Activated naive CD4-positive, alpha-beta T cell (primary cell): ENCODE measurements around the gene ANXA4.
"Not testable (repeated sequence)": the region's sequence is repeated elsewhere in the genome, so short reads cannot be mapped to it uniquely, and the experiment has no call there.

Experiments
- DNase-seq, 4 experiments: peaks; one replicate each; lab custom pipeline; 2025; lab: John Stamatoyannopoulos, UW

The ANXA4 gene

DNA sequence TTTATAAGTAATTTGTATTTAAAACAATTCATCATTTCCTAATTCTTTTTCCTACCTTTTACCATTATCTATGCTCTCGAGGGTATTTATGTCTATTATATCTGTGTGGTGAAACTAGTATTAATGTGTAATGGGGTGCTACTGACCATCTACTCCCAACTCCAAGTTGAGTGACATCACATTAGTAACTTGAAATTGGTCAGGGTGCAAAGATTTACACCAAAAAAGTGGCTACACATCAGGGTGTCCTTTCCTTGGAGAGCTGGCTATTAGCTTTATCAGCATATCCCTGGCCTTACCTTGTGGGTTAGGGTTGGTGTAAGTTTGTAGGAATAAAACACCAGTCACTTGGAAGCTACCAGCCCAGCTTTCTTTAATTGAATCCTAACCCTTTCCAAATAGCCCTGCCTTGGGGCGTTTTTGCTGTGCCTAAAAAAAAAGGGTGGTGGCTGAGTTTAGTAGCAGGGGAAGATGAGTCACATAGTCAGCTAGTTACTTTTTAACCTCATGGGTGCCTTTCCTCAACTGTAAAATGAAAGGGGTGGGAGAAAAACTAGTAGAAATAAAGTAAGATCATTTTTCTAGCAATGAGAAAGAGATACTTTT lies 14.0 kb downstream of the ANXA4 start:
- DNase-seq: no peak

GRCh38 chr2:69762025-69762424 lies 20.1 kb downstream of the ANXA4 start:
- DNase-seq: no peak

DNA sequence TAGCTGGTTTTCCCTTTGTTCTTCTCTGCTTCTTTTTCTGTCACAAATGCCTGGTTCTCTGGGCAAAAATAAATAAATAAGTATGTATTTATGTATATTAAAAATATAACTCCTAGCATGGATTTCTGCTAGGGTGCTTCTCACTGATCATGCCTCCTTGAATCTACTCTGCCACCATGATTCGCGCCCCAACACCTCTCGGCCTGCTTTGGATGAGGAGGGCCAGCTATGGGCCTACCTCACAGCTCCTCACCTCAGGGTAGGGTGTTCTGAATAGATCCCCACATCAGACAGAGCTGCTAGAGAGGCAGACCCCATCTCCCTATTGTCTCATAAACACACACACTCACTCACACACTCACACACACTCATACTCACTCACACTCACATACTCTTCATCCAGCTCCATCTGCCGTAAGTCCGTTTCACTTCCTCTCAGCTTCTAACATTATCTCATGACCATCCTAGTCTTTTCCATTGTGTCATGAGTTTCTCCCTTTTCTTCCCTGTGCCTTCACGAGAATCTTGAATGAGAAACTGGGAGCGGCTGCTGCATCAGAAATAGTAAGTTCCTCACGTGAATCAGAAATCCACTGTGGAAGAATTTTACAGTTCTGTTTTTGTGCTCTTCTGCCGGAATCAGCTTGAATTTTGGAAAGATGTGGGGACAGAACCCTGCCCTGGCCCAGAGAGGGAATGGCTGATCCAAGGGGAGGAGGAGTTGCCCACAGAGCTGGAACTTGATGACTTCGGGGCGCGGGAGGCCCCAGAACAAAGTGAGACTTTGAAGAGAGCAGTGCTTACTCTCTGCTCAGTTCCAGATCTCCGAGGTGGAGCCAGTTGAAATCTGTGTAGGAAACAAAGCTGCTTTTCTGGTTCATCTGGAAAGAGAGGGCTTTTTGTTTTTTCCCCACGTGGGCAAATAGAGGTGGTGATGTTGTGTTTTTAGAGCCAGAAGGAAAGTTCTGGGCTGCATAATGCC lies 20.9 kb downstream of the ANXA4 start:
- DNase-seq: no peak

GRCh38 chr2:69763831-69764230 lies 21.9 kb downstream of the ANXA4 start:
- DNase-seq: not testable (repeated sequence)

DNA sequence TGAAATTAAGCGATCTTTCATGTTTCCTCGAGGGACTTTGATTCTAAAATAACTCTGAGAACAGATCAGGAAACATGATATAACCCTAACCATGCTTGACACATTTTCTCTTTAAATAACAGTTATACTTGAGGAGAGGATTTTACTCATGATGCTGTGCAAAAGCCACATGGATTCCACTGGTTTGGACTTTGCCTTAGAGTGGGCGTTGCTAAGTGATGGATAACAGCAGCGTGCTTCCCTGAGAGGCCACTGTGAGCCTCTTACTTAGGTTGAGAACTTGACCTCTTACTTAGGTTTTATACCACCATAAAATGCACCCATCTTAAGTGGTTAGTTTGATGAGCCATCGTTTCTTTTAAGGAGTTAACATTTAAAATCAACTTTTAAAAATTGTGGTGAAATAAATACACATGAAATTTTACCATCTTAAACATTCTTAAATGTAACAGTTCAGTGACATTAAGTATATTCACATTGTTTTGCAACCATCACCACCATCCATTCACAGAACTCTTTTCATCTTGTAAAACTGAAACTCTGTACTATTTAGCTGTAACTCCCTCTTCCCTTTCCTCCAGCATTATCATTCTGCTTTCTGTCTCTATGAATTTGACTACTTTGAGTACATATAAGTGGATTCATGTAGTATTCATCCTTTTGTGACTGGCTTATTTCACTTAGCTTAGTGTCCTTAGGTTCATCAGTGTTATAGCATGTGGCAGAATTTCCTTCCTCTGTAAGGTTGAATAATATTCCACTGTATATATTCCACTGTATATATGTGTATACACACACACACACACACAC lies 22.6 kb downstream of the ANXA4 start:
- no peak for DNase-seq

- no peak for DNase-seq
Measured at GRCh38 chr2:69765096-69765380, 23.1 kb downstream of the ANXA4 start.

GRCh38 chr2:69766014-69766413 lies 24.1 kb downstream of the ANXA4 start:
- DNase-seq: no peak

DNA sequence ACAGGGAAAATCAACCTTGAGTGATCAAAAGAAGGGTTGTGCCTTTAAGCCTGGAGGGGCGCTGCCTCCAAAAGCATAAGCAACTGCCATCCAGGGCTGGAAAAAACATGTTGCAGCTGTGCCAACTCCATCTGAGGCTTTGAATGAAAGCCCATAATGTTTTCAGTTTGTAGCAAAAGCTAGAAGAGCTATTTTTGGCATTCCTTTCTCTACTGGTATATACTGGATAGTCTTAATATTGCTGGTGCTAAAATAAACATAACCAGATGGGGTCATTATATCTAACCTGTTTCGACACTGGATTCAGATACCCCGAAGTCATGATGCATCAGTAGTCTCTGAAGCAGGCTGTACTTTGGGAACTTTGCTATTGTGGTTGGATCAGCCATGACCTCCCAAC lies 25.1 kb downstream of the ANXA4 start:
- DNase-seq: no peak

DNA sequence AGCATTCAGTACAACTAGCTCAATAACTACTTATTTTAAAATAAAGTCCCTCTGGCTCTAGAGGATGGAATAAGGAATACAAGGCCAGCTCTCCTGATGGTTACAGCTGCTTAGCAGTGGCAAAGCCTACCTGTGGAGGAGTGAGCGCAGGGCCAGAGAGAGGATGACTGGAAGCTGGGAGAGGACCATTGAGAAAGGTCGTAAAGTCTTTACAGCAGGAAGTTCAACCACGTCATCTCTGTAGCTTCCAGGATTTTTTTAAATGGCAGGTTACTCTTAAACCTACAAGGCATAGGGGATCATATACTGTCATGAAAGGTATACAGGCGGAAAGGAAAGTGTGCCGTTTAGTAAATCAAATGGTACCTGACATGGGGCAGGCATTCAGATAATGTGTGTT lies 26.3 kb downstream of the ANXA4 start:
- no peak for DNase-seq

GRCh38 chr2:69768789-69769188 lies 26.9 kb downstream of the ANXA4 start:
- no peak for DNase-seq

- DNase-seq: no peak
Measured at GRCh38 chr2:69769272-69769671, 27.3 kb downstream of the ANXA4 start.

- DNase-seq: no peak
Measured at GRCh38 chr2:69770193-69770702, 28.3 kb downstream of the ANXA4 start.

- no peak for DNase-seq
Measured at GRCh38 chr2:69770747-69771146, 28.8 kb downstream of the ANXA4 start.

DNA sequence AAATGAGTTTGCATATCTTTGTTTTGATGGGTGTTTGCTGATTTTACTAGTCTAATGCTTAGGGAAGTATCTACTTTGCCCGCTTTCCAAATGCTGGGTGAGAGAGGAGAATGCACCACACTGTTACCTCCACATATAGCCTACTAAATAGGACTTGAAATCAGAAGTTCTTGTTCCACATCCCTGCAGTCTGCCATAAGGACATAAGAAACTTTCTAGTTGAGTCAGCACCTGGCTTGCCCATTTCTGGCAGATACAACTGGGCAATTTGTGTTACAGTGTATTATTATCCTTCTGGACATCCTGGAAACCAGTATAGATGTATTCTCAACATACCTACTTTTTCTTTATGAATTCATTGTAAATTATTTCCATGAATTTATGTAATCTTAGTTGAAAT lies 29.5 kb downstream of the ANXA4 start:
- no peak for DNase-seq

- DNase-seq: no peak
Measured at GRCh38 chr2:69773206-69773605, 31.3 kb downstream of the ANXA4 start.

- not testable (repeated sequence) for DNase-seq
Measured at GRCh38 chr2:69774258-69774983, 32.5 kb downstream of the ANXA4 start.

- DNase-seq: no peak
Measured at GRCh38 chr2:69774984-69775982, 33.3 kb downstream of the ANXA4 start.

DNA sequence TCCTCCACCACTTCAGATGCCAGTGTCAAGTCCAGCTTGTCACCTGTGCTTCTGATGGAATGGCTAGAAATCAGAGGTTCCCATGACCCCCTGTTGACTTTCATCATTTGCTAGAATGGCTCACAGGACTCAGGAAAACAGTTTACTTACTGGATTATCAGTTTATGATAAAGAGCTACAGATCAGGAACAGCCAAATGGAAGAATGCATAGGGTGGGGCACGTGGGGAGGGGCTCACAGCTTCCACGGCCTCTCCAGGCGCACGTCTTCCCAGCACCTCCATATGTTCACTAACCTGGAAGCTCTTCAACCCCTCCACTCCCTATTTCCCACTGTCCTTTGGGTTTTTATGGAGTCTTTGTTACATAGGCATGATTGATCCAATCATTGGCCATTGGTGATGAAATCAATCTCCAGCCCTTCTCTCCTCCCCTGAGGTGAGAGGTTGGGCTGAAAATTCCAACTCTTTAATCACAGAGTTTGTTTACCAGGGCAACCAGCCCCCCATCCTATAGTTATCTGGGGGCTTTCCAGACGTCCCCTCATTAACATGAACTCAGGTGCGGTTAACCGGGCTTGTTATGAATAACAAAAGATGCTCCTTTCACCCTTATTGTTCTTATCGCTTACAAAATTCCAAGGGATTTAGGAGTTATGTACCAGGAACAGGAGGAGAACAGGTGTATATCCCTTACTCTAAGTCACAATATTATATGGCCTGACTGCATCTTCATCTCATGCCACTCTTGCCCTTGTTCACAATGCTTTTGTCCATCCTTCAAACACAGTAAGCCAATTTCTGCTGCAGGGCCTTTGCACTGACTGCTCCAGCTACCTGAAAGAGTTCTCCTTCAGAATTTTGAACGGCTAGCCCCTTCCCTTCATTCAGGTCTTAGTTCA lies 35.2 kb downstream of the ANXA4 start:
- no peak for DNase-seq

- DNase-seq: no peak
Measured at GRCh38 chr2:69777786-69778105, 35.8 kb downstream of the ANXA4 start.
